ENCODE measurements around the gene TMEM131.
"Not testable (repeated sequence)": the region's sequence is repeated elsewhere in the genome, so short reads cannot be mapped to it uniquely, and the experiment has no call there.

Gene TMEM131

DNA sequence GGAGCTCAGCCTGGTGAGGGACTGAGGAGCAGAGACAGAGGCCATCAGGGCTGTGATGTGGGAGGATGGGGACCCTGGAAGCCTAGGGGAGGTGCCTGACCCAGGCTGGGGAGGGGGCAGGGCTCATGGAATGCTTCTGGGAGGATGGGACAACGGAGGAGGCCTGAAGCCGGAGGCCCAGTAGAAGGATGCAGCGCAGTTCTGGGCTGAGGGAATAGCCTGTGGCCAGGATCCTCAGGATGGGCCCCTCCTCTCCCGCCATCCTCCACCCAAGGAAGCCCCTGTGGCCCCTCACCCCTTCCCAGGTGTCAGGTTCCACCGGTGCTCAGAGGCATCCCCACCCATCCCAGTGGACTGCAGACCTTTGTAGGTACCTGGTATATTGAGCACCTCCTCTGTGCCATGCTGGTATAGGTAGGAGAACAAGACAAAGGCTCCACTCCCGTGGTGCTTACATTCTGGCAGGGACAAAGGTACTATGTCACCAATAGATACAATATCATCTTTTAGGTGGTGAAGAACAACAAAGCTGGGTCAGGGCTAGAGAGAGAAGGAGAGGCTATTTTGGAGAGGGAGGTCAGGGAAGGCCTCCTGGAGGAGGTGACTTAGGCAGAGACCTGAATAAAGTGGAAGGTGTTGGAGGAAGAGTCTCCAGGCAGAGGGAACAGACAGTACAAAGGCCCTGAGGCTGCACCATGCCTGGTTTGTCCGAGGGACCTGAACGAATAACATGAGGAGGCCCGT is 279.6 kb downstream of the TMEM131 start:
- no peak for DNase-seq (ENCODE audit: insufficient read length, low spot score)
- FAIRE-seq, result no peak
- TF ChIP-seq, protein P1, sequence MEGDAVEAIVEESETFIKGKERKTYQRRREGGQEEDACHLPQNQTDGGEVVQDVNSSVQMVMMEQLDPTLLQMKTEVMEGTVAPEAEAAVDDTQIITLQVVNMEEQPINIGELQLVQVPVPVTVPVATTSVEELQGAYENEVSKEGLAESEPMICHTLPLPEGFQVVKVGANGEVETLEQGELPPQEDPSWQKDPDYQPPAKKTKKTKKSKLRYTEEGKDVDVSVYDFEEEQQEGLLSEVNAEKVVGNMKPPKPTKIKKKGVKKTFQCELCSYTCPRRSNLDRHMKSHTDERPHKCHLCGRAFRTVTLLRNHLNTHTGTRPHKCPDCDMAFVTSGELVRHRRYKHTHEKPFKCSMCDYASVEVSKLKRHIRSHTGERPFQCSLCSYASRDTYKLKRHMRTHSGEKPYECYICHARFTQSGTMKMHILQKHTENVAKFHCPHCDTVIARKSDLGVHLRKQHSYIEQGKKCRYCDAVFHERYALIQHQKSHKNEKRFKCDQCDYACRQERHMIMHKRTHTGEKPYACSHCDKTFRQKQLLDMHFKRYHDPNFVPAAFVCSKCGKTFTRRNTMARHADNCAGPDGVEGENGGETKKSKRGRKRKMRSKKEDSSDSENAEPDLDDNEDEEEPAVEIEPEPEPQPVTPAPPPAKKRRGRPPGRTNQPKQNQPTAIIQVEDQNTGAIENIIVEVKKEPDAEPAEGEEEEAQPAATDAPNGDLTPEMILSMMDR (IDR thresholded peaks at IDR 0.05; ENCODE audit: insufficient read depth, missing control alignments), result no peak

- FAIRE-seq, result no peak
- TF ChIP-seq, protein P1 (IDR thresholded peaks at IDR 0.05; ENCODE audit: insufficient read depth, missing control alignments), result no peak
- DNase-seq (ENCODE audit: insufficient read length, low spot score), result no peak
Observed at GRCh38 chr2:97714950-97715652, 280.6 kb downstream of the TMEM131 start.

DNA sequence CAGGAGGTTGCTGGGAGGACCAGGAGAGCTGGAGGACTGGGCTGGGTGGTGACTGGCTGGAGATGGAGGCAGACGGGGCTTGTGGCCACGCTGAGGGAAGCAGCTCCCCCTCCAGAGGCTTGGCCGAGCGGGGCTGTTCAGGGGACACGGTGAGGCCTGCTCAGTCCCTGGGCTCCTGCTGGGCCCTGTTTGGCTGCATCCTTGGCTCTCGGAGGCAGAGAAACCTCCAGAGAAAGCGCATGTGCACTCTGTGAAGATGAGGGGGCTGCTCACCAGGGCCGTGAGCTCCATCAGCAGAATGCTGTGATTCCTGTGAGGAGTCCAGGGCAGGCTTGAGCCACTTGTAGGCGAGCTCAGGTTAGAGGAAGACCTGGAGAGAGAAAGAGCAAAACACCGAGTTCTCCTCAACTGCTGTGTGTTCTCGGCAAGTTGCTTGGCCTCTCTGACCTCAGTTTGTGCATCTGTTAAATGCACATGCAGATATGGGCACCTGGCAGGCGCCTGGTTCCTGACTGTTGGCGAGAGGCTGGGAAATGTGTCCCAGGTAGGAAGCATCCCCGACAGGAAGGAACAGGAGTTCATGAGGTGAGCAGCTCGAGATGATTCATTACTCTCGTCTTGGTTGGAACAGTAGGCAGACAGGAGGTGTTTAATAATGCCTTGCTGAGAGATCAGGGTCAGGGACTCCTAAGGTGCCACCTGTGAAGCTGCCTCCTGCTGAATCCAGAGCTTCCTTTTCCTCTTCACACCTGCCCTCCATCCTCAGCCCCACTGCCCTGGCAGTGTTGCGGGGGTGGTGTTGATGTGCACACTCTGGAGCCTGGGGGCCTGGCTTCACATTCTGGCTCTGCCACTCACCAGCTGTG is 281.4 kb downstream of the TMEM131 start:
- FAIRE-seq, result no peak
- DNase-seq (ENCODE audit: insufficient read length, low spot score), result no peak
- TF ChIP-seq, protein P1 (IDR thresholded peaks at IDR 0.05; ENCODE audit: insufficient read depth, missing control alignments), result no peak

DNA sequence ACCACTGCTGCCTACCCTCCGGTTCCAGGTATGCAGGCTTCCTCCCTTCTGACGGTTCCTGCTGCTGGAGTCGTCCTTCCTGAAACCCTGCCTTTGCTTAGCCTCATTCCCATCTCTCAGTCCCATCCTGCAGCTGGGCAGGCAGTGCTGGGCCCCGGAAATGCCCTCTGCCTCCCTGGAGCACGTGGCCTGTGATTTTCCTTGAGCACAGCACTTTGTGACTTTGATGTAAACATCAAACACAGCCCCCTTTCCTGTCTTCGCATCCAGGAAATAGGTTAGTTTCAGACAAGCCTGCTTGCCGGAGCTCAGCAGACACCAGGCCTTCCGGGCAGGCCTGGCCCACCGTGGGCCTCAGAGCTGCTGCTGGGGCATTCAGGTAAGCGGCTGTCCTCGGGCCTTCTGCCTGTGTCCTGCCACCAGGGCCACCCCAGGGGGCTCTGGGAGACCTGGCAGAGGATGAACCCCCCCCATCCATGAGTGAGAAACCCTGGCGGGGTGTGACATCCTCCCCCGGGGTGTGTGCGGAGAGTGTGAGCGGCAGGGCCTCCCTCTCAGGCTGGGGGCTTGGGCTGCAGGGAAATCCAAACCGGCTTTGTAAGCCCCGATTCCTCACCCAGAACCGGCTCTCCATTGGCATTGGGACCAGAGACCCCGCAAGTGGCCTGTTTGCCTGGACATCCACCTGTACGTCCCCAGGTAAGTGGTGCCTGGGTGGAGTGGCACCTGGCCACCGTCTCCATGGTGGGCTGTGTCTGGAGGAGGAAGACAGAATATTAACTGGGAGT is 282.3 kb downstream of the TMEM131 start, which contains the start of gene ZAP70:
ZAP70 (plus strand) TSS at position 281 of the 788 bp plus-strand sequence. CDS start 10,461 bp downstream, outside the sequence.
- FAIRE-seq (no peak), DNase-seq (ENCODE audit: insufficient read length, low spot score) (no peak)
- TF ChIP-seq, protein P1 (IDR thresholded peaks at IDR 0.05; ENCODE audit: insufficient read depth, missing control alignments), result no peak

- DNase-seq (ENCODE audit: insufficient read length, low spot score), result no peak
- FAIRE-seq, result no peak
- TF ChIP-seq, protein P1 (IDR thresholded peaks at IDR 0.05; ENCODE audit: insufficient read depth, missing control alignments), result no peak
Observed at GRCh38 chr2:97712693-97713295, 283.0 kb downstream of the TMEM131 start.

- not testable (repeated sequence) for DNase-seq (ENCODE audit: insufficient read length, low spot score); FAIRE-seq
Observed at GRCh38 chr2:97712175-97712574, 283.6 kb downstream of the TMEM131 start.

Data from D721Med (cell line).